Fibroblast of pulmonary artery (primary cell): Measurements from ENCODE around the gene CAMK1D.

Experiments
- DNase-seq: peaks from one replicate; pipeline ENCODE4 v3.0.0-alpha.2; 2010; ENCODE audit warnings: low read depth
- H3K4me3 ChIP-seq: replicated peaks from 2 replicates; pipeline ENCODE4 v1.5.1; 2011; ENCODE audit warnings: low read depth, mild to moderate bottlenecking, control low read depth, low read length, moderate library complexity
- CTCF ChIP-seq: IDR thresholded peaks from 2 replicates; pipeline ENCODE4 v1.5.1; 2011; ENCODE audit warnings: mild to moderate bottlenecking, control low read depth, low read length, inconsistent platforms; ENCODE audit errors: missing control alignments

The CAMK1D gene

GRCh38 chr10:12681252-12681651 lies 331.9 kb downstream of the CAMK1D start:
- no peak for DNase-seq
- no peak overlapping the region for H3K4me3 ChIP-seq
- no peak for TF ChIP-seq CTCF

GRCh38 chr10:12684784-12685183 lies 335.4 kb downstream of the CAMK1D start:
- no peak for TF ChIP-seq CTCF
- DNase-seq = no peak

GRCh38 chr10:12685261-12686058 lies 336.1 kb downstream of the CAMK1D start:
- no peak for TF ChIP-seq CTCF
- DNase-seq = no peak
- H3K4me3 ChIP-seq = no peak overlapping the region

More at GRCh38 chr10:12684784-12685183, 335.4 kb downstream of the CAMK1D start:
- H3K4me3 ChIP-seq = no peak overlapping the region

- no peak overlapping the region for H3K4me3 ChIP-seq
- no peak for TF ChIP-seq CTCF
- no peak for DNase-seq
Observed at GRCh38 chr10:12687996-12688395, 338.6 kb downstream of the CAMK1D start.

GRCh38 chr10:12689893-12690292 lies 340.5 kb downstream of the CAMK1D start:
- TF ChIP-seq CTCF = no peak
- DNase-seq = no peak
- H3K4me3 ChIP-seq = no peak overlapping the region

GRCh38 chr10:12690525-12691126 lies 341.3 kb downstream of the CAMK1D start:
- TF ChIP-seq CTCF = no peak
- H3K4me3 ChIP-seq = no peak overlapping the region
- no peak for DNase-seq
